Skeletal muscle satellite cell (primary cell): ENCODE measurements around the gene MEIS3.

Experiments used
- H3K27me3 ChIP-seq: 2 replicates; pipeline ENCODE4 v1.7.0; 2013; ENCODE audit warnings: low read length; ENCODE audit not compliant: control insufficient read depth, insufficient read depth
- H3K36me3 ChIP-seq: 2 replicates; pipeline ENCODE4 v1.7.0; 2013; ENCODE audit warnings: mild to moderate bottlenecking, control low read depth, low read length; ENCODE audit not compliant: insufficient read depth
- H3K4me1 ChIP-seq: 2 replicates; pipeline ENCODE4 v1.7.0; 2013; ENCODE audit warnings: low read length; ENCODE audit not compliant: control insufficient read depth, insufficient read depth
- H3K4me2 ChIP-seq: 2 replicates; pipeline ENCODE4 v1.7.0; 2013; ENCODE audit warnings: mild to moderate bottlenecking, low read length
- H3K4me3 ChIP-seq: 2 replicates; pipeline ENCODE4 v1.7.0; 2013; ENCODE audit warnings: low read length
- H3K9ac ChIP-seq: 2 replicates; pipeline ENCODE4 v1.7.0; 2013; ENCODE audit warnings: mild to moderate bottlenecking, low read depth, low read length, moderate library complexity
- H3K9me3 ChIP-seq: replicated peaks from 2 replicates; pipeline ENCODE4 v1.7.0; 2013; ENCODE audit warnings: mild to moderate bottlenecking, control low read depth, low read length

The MEIS3 gene

DNA sequence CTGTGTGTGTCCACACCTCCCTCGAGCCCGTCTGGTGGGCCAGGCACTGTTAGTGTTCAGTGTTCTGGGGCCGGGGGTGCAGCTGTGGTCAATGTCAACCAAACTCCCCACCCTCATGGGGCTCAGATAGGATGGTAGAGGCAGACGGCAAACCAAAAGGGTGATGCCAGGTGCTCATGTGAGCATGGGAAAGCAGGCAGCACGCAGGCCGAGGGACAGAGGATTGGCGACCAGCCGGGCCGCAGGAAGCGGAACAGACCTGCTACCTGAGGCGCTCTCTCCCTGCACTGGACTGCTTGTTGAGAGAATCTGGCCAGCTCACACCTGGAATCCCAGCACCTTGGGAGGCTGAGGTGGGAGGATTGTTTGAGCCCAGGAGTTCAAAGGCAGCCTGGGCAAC, 41.1 kb downstream of the MEIS3 start:
- H3K27me3 ChIP-seq = no peaks in the 10 kb centered on the region
- H3K4me2 ChIP-seq = no peak overlapping the region
- no peaks in the 10 kb centered on the region for H3K9me3 ChIP-seq
- H3K4me3 ChIP-seq = no peak overlapping the region
- H3K9ac ChIP-seq = no peak overlapping the region
- peaks cover 6% of the 10 kb centered on the region for H3K4me1 ChIP-seq
- peaks cover 80% of the 10 kb centered on the region for H3K36me3 ChIP-seq

DNA sequence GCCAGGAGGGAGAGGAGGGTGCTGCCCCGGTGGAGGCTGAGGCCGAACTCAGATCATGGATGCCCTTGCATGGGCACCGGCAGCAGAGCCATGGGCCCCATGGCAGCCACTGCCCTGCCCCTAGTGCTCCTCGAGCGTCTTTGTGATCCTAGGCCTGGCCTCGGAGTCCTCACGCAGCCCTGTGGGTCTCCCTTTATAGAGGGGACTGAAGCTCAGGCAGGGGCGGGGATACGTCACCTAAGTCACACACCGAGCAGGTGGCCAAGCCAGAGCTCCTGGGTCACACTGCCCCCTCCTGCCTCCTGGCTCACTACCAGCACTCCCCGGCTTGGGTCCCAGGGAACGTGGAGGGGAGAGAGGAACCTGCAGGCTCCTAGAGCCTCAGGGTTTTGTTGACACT, 41.5 kb downstream of the MEIS3 start:
- Histone ChIP-seq H3K9me3 (no peaks in the 10 kb centered on the region), H3K4me2 (no peak overlapping the region), H3K27me3 (no peaks in the 10 kb centered on the region), H3K4me3 (no peak overlapping the region), H3K9ac (no peak overlapping the region), H3K36me3 (peaks cover 84% of the 10 kb centered on the region), H3K4me1 (peaks cover 6% of the 10 kb centered on the region)

DNA sequence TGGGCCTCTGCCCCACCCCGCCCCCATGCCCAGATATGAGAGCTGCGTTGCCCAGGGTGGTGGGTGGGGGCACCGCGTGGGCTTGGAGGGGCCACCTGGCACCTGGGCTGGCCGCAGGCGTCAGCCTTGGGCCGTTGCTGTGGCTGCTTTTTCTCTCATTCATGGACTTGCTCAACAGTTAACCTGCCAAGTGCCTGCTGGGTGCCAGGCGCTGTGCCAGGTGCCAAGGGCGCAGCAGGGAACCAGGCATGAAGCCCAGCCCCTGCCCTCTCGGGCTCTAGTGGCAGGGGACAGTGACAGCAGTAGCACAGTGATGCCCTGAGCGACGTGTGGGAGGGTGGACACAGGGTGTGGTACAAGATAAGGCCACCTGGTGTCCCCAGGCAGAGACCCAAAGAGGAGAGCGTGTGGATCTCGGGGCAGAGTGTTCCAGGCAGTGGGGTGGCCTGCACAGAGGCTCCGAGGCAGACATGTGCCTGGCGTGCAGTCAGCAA, 42.1 kb downstream of the MEIS3 start:
- H3K27me3 ChIP-seq = no peaks in the 10 kb centered on the region
- no peak overlapping the region for H3K4me2 ChIP-seq
- H3K9ac ChIP-seq = no peak overlapping the region
- H3K36me3 ChIP-seq = peaks cover 83% of the 10 kb centered on the region
- no peaks in the 10 kb centered on the region for H3K9me3 ChIP-seq
- H3K4me1 ChIP-seq = peaks cover 6% of the 10 kb centered on the region
- no peak overlapping the region for H3K4me3 ChIP-seq

DNA sequence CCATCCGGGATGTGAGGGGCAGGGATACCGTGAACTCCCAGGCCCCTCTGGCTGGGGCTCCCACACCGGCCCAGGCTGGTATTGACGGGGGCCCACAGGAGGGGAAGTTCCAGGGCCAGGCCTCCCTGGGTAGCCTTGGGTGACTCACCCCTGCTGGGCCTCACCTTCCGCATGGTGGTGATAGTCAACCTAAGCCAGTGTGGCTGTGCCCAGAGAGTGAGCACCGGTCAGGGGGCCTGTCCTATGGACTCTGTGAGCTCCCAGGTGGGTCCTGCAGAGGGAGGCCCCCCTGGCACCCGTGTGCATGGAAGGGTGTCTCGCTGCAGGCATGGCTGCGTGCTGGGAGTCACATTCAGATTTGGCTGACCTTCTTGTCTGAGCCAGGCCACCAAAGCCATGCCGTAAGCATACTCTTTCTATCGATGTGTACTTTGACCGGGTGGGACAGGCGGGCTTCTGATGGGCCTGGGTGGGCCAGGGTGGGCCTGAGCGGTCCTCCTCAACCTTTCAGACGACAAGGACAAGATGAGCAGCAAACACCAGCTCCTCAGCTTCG, 42.7 kb downstream of the MEIS3 start:
- H3K9me3 ChIP-seq = no peaks in the 10 kb centered on the region
- no peak overlapping the region for H3K9ac ChIP-seq
- H3K36me3 ChIP-seq = peaks cover 83% of the 10 kb centered on the region
- H3K27me3 ChIP-seq = no peaks in the 10 kb centered on the region
- no peak overlapping the region for H3K4me3 ChIP-seq
- H3K4me1 ChIP-seq = peaks cover 6% of the 10 kb centered on the region
- H3K4me2 ChIP-seq = no peak overlapping the region

DNA sequence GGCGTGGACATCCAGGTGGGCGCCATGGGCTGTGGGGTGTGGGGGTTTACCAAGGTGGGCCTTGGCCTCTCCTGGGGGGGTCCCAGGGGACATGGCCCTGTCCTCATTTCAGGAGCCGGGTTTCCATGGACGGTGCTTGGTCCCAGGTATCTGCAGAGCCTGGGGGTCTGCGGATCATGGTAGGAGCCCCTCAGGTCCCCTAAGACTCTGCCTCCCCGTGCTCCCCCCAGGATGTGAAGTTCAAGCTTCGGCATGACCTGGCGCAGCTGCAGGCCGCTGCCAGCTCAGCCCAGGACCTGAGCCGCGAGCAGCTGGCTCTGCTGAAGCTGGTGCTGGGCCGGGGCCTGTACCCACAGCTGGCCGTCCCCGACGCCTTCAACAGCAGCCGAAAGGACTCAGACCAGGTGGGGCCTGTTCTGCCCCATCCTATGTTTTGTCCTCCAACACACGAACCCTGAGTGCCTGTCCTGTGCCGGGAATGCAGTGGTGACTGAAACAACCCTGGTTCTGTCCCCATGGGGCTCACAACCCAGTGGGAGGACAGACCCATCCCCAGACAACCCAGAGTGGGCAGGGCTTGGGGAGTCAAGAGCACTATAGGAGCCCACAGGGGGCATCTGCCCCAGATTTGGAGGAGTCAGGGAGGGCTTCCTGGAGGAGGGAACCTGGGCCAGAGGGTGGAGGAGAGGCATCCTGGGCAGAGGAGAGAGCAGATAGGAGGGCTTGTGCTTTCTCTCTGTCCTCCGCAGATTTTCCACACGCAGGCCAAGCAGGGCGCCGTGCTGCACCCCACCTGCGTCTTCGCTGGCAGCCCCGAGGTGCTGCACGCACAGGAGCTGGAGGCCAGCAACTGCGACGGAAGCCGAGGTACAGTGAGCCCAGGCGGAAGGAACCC, 43.4 kb downstream of the MEIS3 start:
- H3K9me3 ChIP-seq = no peaks in the 10 kb centered on the region
- H3K4me3 ChIP-seq = no peak overlapping the region
- H3K9ac ChIP-seq = no peak overlapping the region
- H3K36me3 ChIP-seq = peaks cover 84% of the 10 kb centered on the region
- H3K27me3 ChIP-seq = no peaks in the 10 kb centered on the region
- no peak overlapping the region for H3K4me2 ChIP-seq
- peaks cover 8% of the 10 kb centered on the region for H3K4me1 ChIP-seq

DNA sequence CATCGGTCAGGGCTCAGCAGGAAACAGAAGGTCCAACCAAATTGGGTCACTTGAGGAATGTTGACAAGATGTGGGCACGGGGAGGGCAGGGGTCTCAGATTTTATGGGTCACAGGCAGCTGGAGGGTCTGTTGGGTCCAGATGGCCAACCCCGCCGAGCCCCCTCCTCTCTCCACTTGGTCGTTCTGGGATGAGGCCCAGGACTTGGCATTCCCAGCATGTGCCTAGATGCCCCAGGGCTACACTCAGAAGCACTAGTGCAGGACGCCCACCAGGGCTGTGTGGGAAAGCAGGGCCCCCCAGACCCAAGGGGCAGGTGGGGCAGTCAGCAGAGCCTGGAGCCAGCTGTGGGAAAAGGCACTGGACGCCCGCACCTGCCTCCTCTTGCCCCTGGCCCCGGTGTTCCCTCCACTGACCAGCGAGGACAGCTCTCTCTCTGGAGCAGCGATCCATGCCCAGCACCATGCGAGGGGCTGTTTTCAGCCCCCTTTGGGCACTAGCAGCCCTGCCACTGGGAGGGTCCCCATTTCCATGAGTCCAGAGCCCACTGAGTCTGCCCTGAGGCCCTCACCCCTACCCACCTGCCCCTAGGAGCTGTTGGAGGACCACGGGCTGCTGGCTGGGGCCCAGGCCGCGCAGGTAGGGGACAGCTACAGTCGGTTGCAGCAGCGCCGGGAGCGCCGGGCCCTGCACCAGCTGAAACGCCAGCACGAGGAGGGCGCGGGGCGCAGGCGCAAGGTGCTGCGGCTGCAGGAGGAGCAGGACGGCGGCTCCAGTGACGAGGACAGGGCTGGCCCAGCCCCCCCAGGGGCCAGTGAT, 44.2 kb downstream of the MEIS3 start:
- Histone ChIP-seq H3K4me2 (no peak overlapping the region), H3K4me1 (peaks cover 17% of the 10 kb centered on the region), H3K9ac (no peak overlapping the region), H3K27me3 (no peaks in the 10 kb centered on the region), H3K36me3 (peaks cover 79% of the 10 kb centered on the region), H3K4me3 (no peak overlapping the region), H3K9me3 (no peaks in the 10 kb centered on the region)

DNA sequence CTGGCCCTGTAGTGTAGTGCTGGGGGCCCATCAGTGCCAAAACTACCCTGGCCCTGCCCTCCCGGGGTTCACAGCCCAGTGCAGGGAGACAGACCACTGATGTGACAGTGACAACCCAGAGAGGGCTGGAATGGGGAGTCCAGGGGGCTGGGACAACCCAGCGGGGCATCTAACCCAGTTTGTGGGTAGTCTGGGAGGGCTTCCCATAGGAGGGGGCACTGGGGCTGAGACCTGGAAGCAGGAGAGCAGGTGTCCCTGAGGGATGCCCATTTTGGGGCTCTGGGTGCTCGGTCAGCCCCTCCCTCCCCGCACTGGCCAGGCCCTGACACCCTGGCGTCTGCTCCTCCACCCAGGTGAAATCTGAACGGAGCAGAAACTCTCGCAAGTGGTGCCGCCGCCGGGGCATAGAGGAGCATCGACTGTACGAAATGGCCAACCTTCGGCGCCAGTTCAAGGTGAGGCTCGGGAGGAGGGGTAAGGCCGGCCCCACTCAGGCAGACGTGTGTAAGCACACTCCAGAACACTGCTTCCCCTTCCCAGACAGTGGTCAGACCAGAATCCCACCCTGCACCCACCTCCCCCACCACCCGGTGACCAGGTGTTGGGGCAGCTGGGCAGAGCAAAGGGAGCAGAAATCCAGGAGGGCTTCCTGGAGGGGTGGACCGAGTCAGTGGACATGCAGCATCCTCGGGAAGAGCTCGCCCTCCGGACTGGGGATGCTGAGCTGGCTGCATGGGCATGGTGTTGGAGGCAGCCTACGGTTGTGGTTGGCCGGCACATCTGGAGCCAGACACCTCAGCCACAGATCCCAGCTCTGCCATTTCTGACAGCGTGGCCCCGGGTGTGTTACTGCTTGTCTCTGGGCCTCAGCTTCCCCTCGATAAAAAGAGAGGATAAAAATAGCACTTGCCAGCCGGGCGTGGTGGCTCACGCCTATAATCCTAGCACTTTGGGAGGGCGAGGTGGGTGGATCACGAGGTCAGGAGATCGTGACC, 45.8 kb downstream of the MEIS3 start:
- Histone ChIP-seq H3K9ac (no peak overlapping the region), H3K36me3 (peaks cover 84% of the 10 kb centered on the region), H3K4me2 (no peak overlapping the region), H3K4me3 (no peak overlapping the region), H3K9me3 (no peaks in the 10 kb centered on the region), H3K27me3 (no peaks in the 10 kb centered on the region), H3K4me1 (peaks cover 17% of the 10 kb centered on the region)

DNA sequence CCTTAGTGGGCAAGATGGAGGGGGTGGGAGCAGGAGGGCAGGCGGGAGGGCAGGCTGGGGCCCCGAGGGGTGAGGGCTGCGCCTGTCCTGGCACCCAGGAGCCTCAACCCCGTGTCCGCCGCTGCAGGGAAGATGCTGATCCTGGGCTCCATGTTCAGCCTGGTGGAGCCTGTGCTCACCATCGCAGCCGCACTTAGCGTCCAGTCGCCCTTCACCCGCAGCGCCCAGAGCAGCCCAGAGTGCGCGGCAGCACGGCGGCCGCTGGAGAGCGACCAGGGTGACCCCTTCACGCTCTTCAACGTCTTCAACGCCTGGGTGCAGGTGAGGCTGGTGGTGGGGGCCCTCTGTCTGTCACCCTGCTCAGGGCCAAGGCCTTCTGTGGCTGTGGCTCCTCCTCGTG, 46.7 kb downstream of the MEIS3 start:
- H3K4me1 ChIP-seq = peaks cover 17% of the 10 kb centered on the region
- H3K4me2 ChIP-seq = no peak overlapping the region
- no peaks in the 10 kb centered on the region for H3K27me3 ChIP-seq
- no peaks in the 10 kb centered on the region for H3K9me3 ChIP-seq
- no peak overlapping the region for H3K4me3 ChIP-seq
- H3K36me3 ChIP-seq = peaks cover 75% of the 10 kb centered on the region
- H3K9ac ChIP-seq = no peak overlapping the region

DNA sequence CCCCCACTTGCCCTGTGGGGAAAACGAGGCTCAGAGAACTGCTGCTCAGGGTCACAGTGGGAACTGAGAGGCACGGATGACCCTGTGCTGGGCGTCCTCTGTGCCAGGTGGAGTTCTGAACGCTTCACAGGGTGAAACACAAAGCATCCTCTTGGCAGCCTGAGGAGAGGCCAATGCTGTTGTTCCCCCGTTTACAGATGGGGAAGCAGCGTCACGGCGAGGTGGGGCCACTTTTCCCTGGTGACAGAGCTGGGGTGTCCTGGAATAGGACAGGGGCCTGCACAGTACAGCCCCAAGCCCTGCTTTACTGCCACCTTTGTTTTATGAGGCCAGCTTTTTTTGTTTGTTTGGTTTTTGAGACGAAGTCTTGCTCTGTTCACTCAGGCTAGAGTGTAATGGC, 48.1 kb downstream of the MEIS3 start:
- Histone ChIP-seq H3K36me3 (peaks cover 62% of the 10 kb centered on the region), H3K9ac (no peak overlapping the region), H3K4me2 (no peak overlapping the region), H3K4me3 (no peak overlapping the region), H3K4me1 (peaks cover 17% of the 10 kb centered on the region), H3K9me3 (no peaks in the 10 kb centered on the region), H3K27me3 (no peaks in the 10 kb centered on the region)

DNA sequence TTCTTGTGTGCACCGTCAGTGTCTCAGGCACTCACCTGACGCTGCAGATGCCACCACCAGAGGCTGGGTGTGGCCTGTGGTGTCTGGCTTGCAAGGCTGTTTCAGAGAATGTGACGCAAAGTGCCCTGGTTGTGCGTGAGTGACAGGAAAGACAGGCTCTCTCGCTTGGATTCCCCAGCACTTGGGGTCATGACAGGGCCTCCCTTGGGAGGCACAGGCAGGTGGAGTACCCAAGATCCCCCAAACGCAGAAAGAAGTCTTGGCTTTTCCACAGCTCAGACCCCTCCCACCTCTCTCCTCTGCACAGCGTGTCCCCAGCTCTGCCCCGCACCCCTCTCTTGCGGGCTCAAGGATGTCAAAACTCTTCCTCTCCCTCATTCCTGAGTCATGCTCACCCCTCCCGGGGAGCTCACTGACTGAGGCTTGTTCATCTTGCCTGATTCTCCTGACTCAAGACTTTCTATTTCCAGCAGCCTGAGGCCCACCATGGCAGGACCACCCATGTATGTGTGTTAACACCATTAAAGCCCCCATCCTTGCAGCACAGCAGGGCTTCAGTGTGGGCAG, 49.2 kb downstream of the MEIS3 start:
- peaks cover 17% of the 10 kb centered on the region for H3K4me1 ChIP-seq
- H3K27me3 ChIP-seq = no peaks in the 10 kb centered on the region
- H3K4me2 ChIP-seq = peak overlapping the region; percentile 43
- H3K9ac ChIP-seq = no peak overlapping the region
- H3K4me3 ChIP-seq = no peak overlapping the region
- peaks cover 56% of the 10 kb centered on the region for H3K36me3 ChIP-seq
- no peaks in the 10 kb centered on the region for H3K9me3 ChIP-seq
